ENCODE measurements around the gene FIGNL2.
"Not testable (repeated sequence)": the region's sequence is repeated elsewhere in the genome, so short reads cannot be mapped to it uniquely, and the experiment has no call there.

FIGNL2 gene

GRCh38 chr12:51886021-51886710 lies 37.6 kb upstream of the FIGNL2 start:
- Histone ChIP-seq H3K36me3 (replicated peaks) (no peaks in the 10 kb centered on the region), H3K27me3 (replicated peaks) (no peaks in the 10 kb centered on the region), H3K4me3 (ENCODE audit: low read depth, low read length) (no peak overlapping the region), H3K27ac (peak overlapping the region; percentile 52)
- in situ Hi-C loops (cut with HindIII; ENCODE audit: low pct_ligation_motif_present, low sequenced_read_pairs): no loop called here
- peak; percentile 96 for DNase-seq
- no peak for TF ChIP-seq CTCF (IDR thresholded peaks at IDR 0.05; ENCODE audit: low read depth, low read length, missing control alignments)

- peak overlapping the region; percentile 41 for H3K27ac ChIP-seq
- H3K36me3 ChIP-seq (replicated peaks); DNase-seq; H3K27me3 ChIP-seq (replicated peaks); H3K4me3 ChIP-seq (ENCODE audit: low read depth, low read length); in situ Hi-C loops (cut with HindIII; ENCODE audit: low pct_ligation_motif_present, low sequenced_read_pairs): not testable (repeated sequence)
Measured at GRCh38 chr12:51885294-51886020, 36.9 kb upstream of the FIGNL2 start.

GRCh38 chr12:51884676-51885229 lies 36.2 kb upstream of the FIGNL2 start:
- H3K36me3 ChIP-seq (replicated peaks): no peaks in the 10 kb centered on the region
- no peak for DNase-seq

GRCh38 chr12:51883998-51884675 lies 35.6 kb upstream of the FIGNL2 start:
- no peaks in the 10 kb centered on the region for H3K36me3 ChIP-seq (replicated peaks)
- TF ChIP-seq CTCF (IDR thresholded peaks at IDR 0.05; ENCODE audit: low read depth, low read length, missing control alignments): no peak
- no peaks in the 10 kb centered on the region for H3K27me3 ChIP-seq (replicated peaks)
- no peak overlapping the region for H3K27ac ChIP-seq
- in situ Hi-C loops (cut with HindIII; ENCODE audit: low pct_ligation_motif_present, low sequenced_read_pairs): no loop called here
- no peak overlapping the region for H3K4me3 ChIP-seq (ENCODE audit: low read depth, low read length)
- no peak for DNase-seq

More at GRCh38 chr12:51884676-51885229, 36.2 kb upstream of the FIGNL2 start:
- in situ Hi-C loops (cut with HindIII; ENCODE audit: low pct_ligation_motif_present, low sequenced_read_pairs): no loop called here
- no peak for TF ChIP-seq CTCF (IDR thresholded peaks at IDR 0.05; ENCODE audit: low read depth, low read length, missing control alignments)
- no peaks in the 10 kb centered on the region for H3K27me3 ChIP-seq (replicated peaks)
- no peak overlapping the region for H3K4me3 ChIP-seq (ENCODE audit: low read depth, low read length)
- H3K27ac ChIP-seq: no peak overlapping the region

GRCh38 chr12:51883295-51883694 lies 34.8 kb upstream of the FIGNL2 start:
- Histone ChIP-seq H3K27ac (no peak overlapping the region), H3K36me3 (replicated peaks) (no peaks in the 10 kb centered on the region), H3K4me3 (ENCODE audit: low read depth, low read length) (no peak overlapping the region), H3K27me3 (replicated peaks) (no peaks in the 10 kb centered on the region)
- no peak for DNase-seq
- in situ Hi-C loops (cut with HindIII; ENCODE audit: low pct_ligation_motif_present, low sequenced_read_pairs): no loop called here
- no peak for TF ChIP-seq CTCF (IDR thresholded peaks at IDR 0.05; ENCODE audit: low read depth, low read length, missing control alignments)

GRCh38 chr12:51879102-51879501 lies 30.6 kb upstream of the FIGNL2 start:
- in situ Hi-C loops (cut with HindIII; ENCODE audit: low pct_ligation_motif_present, low sequenced_read_pairs): no loop called here
- H3K27ac ChIP-seq: no peak overlapping the region
- H3K36me3 ChIP-seq (replicated peaks): no peaks in the 10 kb centered on the region
- no peak overlapping the region for H3K4me3 ChIP-seq (ENCODE audit: low read depth, low read length)
- DNase-seq: no peak
- no peak for TF ChIP-seq CTCF (IDR thresholded peaks at IDR 0.05; ENCODE audit: low read depth, low read length, missing control alignments)
- H3K27me3 ChIP-seq (replicated peaks): no peaks in the 10 kb centered on the region

All from brain microvascular endothelial cell (primary cell).